Tibial artery (tissue), 4 donors: ENCODE data around the gene ETAA1.

Experiments
- DNase-seq, 2 donors: peaks; one replicate each; pipeline ENCODE4 v3.0.0-alpha.2; 2019
- H3K27ac ChIP-seq, 2 donors: fragments of 200-600 bp; sonication (generic) in 1 of 2; 1 replicate in 1 of 2; 2 replicates in 1 of 2; pipeline ENCODE4 v1.5.1; 2018 to 2019; ENCODE audit warnings: mild to moderate bottlenecking in 1 of 2
- H3K27me3 ChIP-seq, 2 donors: fragments of 200-600 bp; sonication (generic) in 1 of 2; one replicate each; pipeline versions ENCODE4 v1.5.1 to v1.6.0; 2016 to 2019
- H3K36me3 ChIP-seq, 3 donors: fragments of 200-600 bp; sonication (generic) in 2 of 3; one replicate each; pipeline ENCODE4 v1.5.1; 2016 to 2019; ENCODE audit warnings: mild to moderate bottlenecking in 2 of 3
- H3K4me1 ChIP-seq, 4 donors: fragments of 200-600 bp; sonication (generic) in 2 of 4; 1 replicate in 3 of 4; 2 replicates in 1 of 4; pipeline ENCODE4 v1.5.1; 2016 to 2019
- H3K4me3 ChIP-seq, 2 donors: fragments of 200-600 bp; sonication (generic) in 1 of 2; 1 replicate in 1 of 2; 2 replicates in 1 of 2; pipeline ENCODE4 v1.5.1; 2018 to 2019; ENCODE audit warnings: mild to moderate bottlenecking in 2 of 2
- H3K9me3 ChIP-seq, 3 donors: fragments of 200-600 bp; sonication (generic) in 1 of 3; one replicate each; pipeline ENCODE4 v1.5.1; 2016 to 2019
- intact Hi-C: fragments of 100-400 bp; cut with DNase I; formaldehyde crosslinking; loops from one replicate; pipeline ENCODE4 v1.15.0; 2023; ENCODE audit warnings: low total_unique reads
- TF ChIP-seq, protein P1 (sequence below), 2 experiments: fragments of 200-600 bp in 1 of 2; fragments of 450-650 bp in 1 of 2; IDR thresholded peaks; one replicate each; pipeline ENCODE4 v1.5.1; 2017 to 2019; ENCODE audit warnings: antibody characterized with exemption in 2 of 2, mild to moderate bottlenecking in 1 of 2, moderate library complexity in 1 of 2

Gene ETAA1

DNA sequence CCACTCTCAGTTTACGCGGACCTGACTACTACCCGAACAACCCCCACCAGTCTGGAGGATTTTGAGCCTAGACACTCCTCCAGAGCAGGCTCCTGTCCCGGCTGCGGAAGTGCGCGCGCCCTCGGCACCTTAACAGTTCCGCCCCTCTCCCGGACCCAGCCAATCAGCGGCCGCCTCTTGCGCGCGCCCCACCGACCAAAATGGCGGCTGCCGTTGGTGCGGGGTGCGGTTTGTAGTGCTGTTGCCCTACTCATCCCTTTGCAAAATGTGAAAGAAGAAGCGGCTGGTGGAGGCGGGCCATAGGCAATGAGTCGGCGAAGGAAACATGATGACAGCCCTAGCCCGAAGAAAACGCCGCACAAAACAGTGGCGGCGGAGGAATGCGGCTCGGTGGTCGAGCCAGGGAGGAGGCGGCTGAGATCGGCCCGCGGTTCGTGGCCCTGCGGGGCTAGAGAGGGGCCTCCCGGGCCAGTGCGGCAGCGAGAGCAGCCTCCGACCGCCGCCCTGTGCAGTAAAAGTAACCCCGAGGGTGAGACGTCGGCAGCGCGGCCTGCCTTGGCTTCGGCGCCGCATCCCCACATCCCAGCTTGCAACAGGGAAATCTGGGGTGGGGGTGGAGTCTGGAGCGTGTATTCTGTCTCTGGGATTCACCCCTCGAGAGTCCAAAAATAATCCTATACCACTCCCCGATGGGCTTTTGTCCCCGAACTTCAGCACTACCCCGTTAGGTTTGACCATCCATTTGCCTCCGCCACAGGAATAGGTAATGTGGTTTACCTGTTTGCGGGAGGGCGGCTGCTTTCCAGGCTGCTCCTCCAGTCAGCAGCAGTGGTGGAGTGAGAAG lies at the start of gene ETAA1:
Gene ETAA1 (plus strand): TSS at position 191 of the 844 bp plus-strand sequence. CDS start 116 bp downstream, at position 307.
- TF ChIP-seq, protein P1, sequence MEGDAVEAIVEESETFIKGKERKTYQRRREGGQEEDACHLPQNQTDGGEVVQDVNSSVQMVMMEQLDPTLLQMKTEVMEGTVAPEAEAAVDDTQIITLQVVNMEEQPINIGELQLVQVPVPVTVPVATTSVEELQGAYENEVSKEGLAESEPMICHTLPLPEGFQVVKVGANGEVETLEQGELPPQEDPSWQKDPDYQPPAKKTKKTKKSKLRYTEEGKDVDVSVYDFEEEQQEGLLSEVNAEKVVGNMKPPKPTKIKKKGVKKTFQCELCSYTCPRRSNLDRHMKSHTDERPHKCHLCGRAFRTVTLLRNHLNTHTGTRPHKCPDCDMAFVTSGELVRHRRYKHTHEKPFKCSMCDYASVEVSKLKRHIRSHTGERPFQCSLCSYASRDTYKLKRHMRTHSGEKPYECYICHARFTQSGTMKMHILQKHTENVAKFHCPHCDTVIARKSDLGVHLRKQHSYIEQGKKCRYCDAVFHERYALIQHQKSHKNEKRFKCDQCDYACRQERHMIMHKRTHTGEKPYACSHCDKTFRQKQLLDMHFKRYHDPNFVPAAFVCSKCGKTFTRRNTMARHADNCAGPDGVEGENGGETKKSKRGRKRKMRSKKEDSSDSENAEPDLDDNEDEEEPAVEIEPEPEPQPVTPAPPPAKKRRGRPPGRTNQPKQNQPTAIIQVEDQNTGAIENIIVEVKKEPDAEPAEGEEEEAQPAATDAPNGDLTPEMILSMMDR (IDR thresholded peaks at IDR 0.05) = no peak
- Histone ChIP-seq H3K4me3 (peak within 1 kb of the TSS; percentile 99 to 100), H3K27ac (peak within 1 kb of the TSS; percentile 97), H3K36me3 (no peaks in the 10 kb centered on the region), H3K27me3 (no peaks in the 10 kb centered on the region), H3K9me3 (no peaks in the 10 kb centered on the region), H3K4me1 (peaks cover 0 to 50% (median 22%) of the 10 kb centered on the region in 4 donors)
- intact Hi-C loops = no loop called here
- DNase-seq = peak; percentile 91 to 95

DNA sequence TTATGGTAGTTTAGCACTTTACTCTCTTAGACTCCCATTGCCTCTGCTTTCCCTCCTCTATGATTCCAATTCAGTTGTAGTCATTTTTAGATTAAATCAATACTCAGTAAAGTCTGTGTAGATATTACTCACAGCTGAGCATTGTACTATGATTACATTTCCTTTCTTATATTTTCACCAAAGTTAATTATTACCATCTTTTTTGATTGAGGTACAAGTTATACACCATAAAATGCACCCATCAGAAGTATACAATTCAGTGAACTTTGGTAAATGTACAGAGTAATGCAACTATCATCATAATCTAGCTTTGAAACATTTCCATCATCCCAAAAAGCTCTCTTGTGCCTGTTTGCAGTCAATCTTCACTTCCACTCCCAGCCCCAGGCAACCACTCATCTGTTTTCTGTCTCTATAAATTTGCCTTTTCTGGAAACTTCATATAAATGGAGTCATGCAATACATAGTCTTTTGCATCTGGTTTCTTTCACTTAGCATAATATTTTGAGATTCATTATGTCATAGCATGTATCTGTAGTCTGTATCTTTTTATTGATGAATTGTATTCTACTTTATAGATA lies 30.2 kb upstream of the ETAA1 start:
- Histone ChIP-seq H3K27ac (no peak overlapping the region), H3K4me3 (no peak overlapping the region), H3K9me3 (no peaks in the 10 kb centered on the region), H3K27me3 (no peaks in the 10 kb centered on the region), H3K36me3 (no peaks in the 10 kb centered on the region), H3K4me1 (peaks cover 0 to 23% (median 7%) of the 10 kb centered on the region in 4 donors)
- DNase-seq = no peak
- intact Hi-C loops = no loop called here
- TF ChIP-seq, protein P1 (IDR thresholded peaks at IDR 0.05) = no peak

DNA sequence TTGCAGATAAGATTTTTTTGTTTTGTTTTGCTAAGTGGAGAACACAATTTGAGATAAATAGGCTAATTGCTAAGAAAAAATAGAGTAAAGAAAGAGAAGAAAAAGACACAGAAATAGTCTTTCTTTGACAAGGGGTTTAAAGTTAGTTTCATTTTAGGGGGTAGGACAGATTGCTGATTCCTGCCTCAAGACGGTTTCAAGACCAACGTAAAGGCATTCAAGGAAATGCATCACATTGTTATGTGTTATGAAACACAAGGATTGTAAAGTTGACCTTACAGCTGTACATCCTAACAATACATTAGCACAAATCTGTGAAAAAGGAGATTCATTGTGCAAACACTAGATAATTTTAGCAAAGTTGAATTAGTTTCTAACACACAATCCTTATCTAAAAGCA lies 22.7 kb upstream of the ETAA1 start:
- TF ChIP-seq, protein P1 (IDR thresholded peaks at IDR 0.05) = no peak
- peak overlapping the region in 1 of 2 donors; percentile 15 for H3K27ac ChIP-seq
- no peaks in the 10 kb centered on the region for H3K36me3 ChIP-seq
- intact Hi-C loops = no loop called here
- no peaks in the 10 kb centered on the region for H3K27me3 ChIP-seq
- no peak for DNase-seq
- no peaks in the 10 kb centered on the region for H3K9me3 ChIP-seq
- peaks cover 0 to 8% (median 2%) of the 10 kb centered on the region in 4 donors for H3K4me1 ChIP-seq
- H3K4me3 ChIP-seq = peak overlapping the region; percentile 22 to 29

DNA sequence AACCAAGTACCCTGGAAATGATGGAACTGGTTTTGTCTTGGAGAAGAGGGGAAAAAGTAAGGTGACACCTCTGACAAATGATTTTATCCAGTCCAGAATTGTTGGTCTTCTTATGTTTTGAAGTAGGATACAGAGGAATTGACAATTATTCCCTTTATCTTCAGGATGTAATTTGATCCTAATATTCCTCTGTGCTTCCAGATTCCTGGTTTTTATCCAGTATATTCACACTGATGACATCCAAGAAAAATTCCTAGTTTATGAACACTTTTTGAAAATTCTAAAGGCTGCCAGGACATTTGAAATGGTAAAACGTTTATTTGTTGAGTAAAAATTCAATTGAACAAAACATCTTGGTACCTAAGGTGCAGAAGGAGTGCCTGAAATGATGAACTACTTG lies 22.2 kb upstream of the ETAA1 start:
- H3K27me3 ChIP-seq = no peaks in the 10 kb centered on the region
- no peaks in the 10 kb centered on the region for H3K36me3 ChIP-seq
- intact Hi-C loops = no loop called here
- H3K4me3 ChIP-seq = peak overlapping the region in 1 of 2 donors; percentile 29
- TF ChIP-seq, protein P1 (IDR thresholded peaks at IDR 0.05) = no peak
- H3K4me1 ChIP-seq = peaks cover 0 to 4% (median 2%) of the 10 kb centered on the region in 4 donors
- peak overlapping the region in 1 of 2 donors; percentile 15 for H3K27ac ChIP-seq
- H3K9me3 ChIP-seq = no peaks in the 10 kb centered on the region
- DNase-seq = no peak

DNA sequence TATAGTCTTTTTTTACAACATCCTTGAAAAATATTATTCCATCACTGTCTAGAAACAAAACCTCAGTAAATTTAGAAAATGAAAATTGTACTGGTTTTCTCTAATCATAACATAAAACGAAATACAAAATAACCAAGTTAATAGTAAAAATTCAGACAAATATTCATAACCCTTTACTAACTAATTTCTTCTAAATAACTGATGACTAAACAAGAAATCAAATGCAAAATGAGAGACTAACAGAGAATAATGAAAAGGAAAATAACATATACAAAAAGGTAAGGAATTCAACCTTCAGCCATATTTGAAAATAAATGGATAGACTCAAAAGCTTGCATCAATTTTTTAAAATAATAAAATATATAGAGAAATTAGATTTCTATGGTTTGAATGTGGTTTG lies 18.6 kb upstream of the ETAA1 start:
- Histone ChIP-seq H3K27me3 (no peaks in the 10 kb centered on the region), H3K4me3 (no peak overlapping the region), H3K27ac (no peak overlapping the region), H3K9me3 (no peaks in the 10 kb centered on the region), H3K4me1 (peaks cover 0 to 4% (median 2%) of the 10 kb centered on the region in 4 donors), H3K36me3 (no peaks in the 10 kb centered on the region)
- TF ChIP-seq, protein P1 (IDR thresholded peaks at IDR 0.05) = no peak
- DNase-seq = no peak
- intact Hi-C loops = no loop called here
